Muscle of back (tissue), 13 donors: ENCODE results near the gene TLR10. TPM values are rescaled to one million over a fixed set of nuclear protein-coding genes. Genes with fewer than 3 reads are reported as not detected.
A peak's percentile ranks its signal among the peaks of the same experiment; 100 is the strongest.
"Not testable (repeated sequence)": the region's sequence is repeated elsewhere in the genome, so short reads cannot be mapped to it uniquely, and the experiment has no call there.

ENCODE experiments used
- DNase-seq, 3 donors: peaks; one replicate each; pipeline versions ENCODE4 v3.0.0 to v3.0.0-alpha.2; 2013
- long read RNA-seq, 9 donors: transcript quantifications; one replicate each; lab custom pipeline, GENCODE V29; 2026
- polyA plus RNA-seq, 10 donors: library from polyadenylated mRNA; unstranded; fragments of 120-200 nt; gene quantifications; one replicate each; pipeline ENCODE4 v1.2.1, GENCODE V29; 2013; ENCODE audit not compliant: insufficient read length in 10 of 10

TLR10 gene
- polyA plus RNA-seq = under 1 TPM; 0.12 to 0.90 (median 0.34) TPM
- long read RNA-seq, donor 1 = 0 reads
- long read RNA-seq, donor 2 = 0 reads
- long read RNA-seq, donor 3 = 0 reads
- long read RNA-seq, donor 4 = 0 reads
- long read RNA-seq, donor 5 = 0 reads
- long read RNA-seq, donor 6 = 0 reads
- long read RNA-seq, donor 7 = 0 reads
- long read RNA-seq, donor 8 = 0 reads
- long read RNA-seq, donor 9 = 0 reads

GRCh38 chr4:38782452-38783108 is at the start of gene TLR10:
TSS of gene TLR10 (minus strand) at chr4:38782990. CDS start at chr4:38775590, 7,400 bp downstream.
- peak; percentile 28 to 72 (median 44) for DNase-seq

GRCh38 chr4:38832206-38832605 is 49.4 kb upstream of the TLR10 start:
- DNase-seq = no peak

GRCh38 chr4:38831653-38832052 is 48.9 kb upstream of the TLR10 start:
- no peak for DNase-seq

GRCh38 chr4:38829237-38829636 is 46.4 kb upstream of the TLR10 start:
- no peak for DNase-seq

GRCh38 chr4:38823766-38824165 is 41.0 kb upstream of the TLR10 start:
- no peak for DNase-seq

- DNase-seq = no peak
Measured at GRCh38 chr4:38822748-38823303, 40.0 kb upstream of the TLR10 start.

GRCh38 chr4:38821739-38822138 is 38.9 kb upstream of the TLR10 start:
- no peak for DNase-seq

- no peak for DNase-seq
Measured at GRCh38 chr4:38820329-38821061, 37.7 kb upstream of the TLR10 start.

- DNase-seq = no peak
Measured at GRCh38 chr4:38819569-38819968, 36.8 kb upstream of the TLR10 start.

- DNase-seq = no peak
Measured at GRCh38 chr4:38818441-38818976, 35.7 kb upstream of the TLR10 start.

GRCh38 chr4:38815885-38816782 is 33.3 kb upstream of the TLR10 start:
- DNase-seq = no peak

GRCh38 chr4:38814386-38814785 is 31.6 kb upstream of the TLR10 start:
- no peak for DNase-seq

GRCh38 chr4:38811297-38811696 is 28.5 kb upstream of the TLR10 start:
- DNase-seq = no peak

- DNase-seq = not testable (repeated sequence)
Measured at GRCh38 chr4:38807462-38807861, 24.7 kb upstream of the TLR10 start.

- DNase-seq = not testable (repeated sequence)
Measured at GRCh38 chr4:38806251-38806650, 23.5 kb upstream of the TLR10 start.

- DNase-seq = peak in 1 of 3 donors; percentile 35
Measured at GRCh38 chr4:38805530-38806145, 22.8 kb upstream of the TLR10 start.

GRCh38 chr4:38804654-38805295 is 22.0 kb upstream of the TLR10 start, which contains the start of gene TLR1:
TSS of gene TLR1 (minus strand) at chr4:38804791. CDS start at chr4:38798831, 5,960 bp downstream.
- peak in 2 of 3 donors; percentile 54 to 62 for DNase-seq

GRCh38 chr4:38803833-38804653 is 21.3 kb upstream of the TLR10 start:
- DNase-seq = peak in 2 of 3 donors; percentile 41 to 79
